Measurements from ENCODE around the gene IL13. TPM values are rescaled to one million over a fixed set of nuclear protein-coding genes. Genes with fewer than 3 reads are reported as not detected.

Gene IL13
- total and polyA plus RNA-seq, 2 donors (not counting 3 experiments of a cell fraction or from before 2014, with no cell fraction given) = 0.06 TPM; not detected in 1

- Histone ChIP-seq H3K4me2 (ENCODE audit: insufficient read depth, low read length) (no peak overlapping the region), H3K27ac (ENCODE audit: insufficient read depth, low read depth, low read length) (no peak overlapping the region), H4K20me1 (replicated peaks; ENCODE audit: control insufficient read depth, extremely low read depth, insufficient read depth, low read length) (no peaks in the 10 kb centered on the region), H3K79me2 (ENCODE audit: control insufficient read depth, insufficient read depth, low read length) (no peaks in the 10 kb centered on the region), H3K36me3 (ENCODE audit: control insufficient read depth in 2 of 2, extremely low read depth in 1 of 2, insufficient read depth in 2 of 2, low read length in 2 of 2) (no peaks in the 10 kb centered on the region), H3K9me1 (replicated peaks; ENCODE audit: control insufficient read depth, extremely low read depth, insufficient read depth, low read length) (no peaks in the 10 kb centered on the region), H3K4me3 (replicated peaks in 1 of 3; ENCODE audit: insufficient read depth in 1 of 3, low read depth in 1 of 3, low read length in 3 of 3) (no peak overlapping the region), H3K9ac (replicated peaks; ENCODE audit: extremely low read depth, insufficient read depth, low read length) (no peak overlapping the region), H3K4me1 (ENCODE audit: control insufficient read depth, extremely low read depth, insufficient read depth, low read length) (peaks cover 7% of the 10 kb centered on the region), H3K9me3 (replicated peaks; ENCODE audit: control insufficient read depth, insufficient read depth, low read length) (no peaks in the 10 kb centered on the region), H2AFZ (ENCODE audit: low read depth, low read length) (peak overlapping the region; percentile 54), H3K27me3 (ENCODE audit: control insufficient read depth in 2 of 2, insufficient read depth in 2 of 2, low read length in 2 of 2) (no peaks in the 10 kb centered on the region)
- dilution Hi-C loops (cut with MboI; ENCODE audit: extremely low pct_ligation_motif_present, low sequenced_read_pairs) (no loop called here), intact Hi-C loops (cut with micrococcal nuclease) (no loop called here)
- ChIA-PET POLR2A (no interaction called here), CTCF (interaction anchor here (0.6 kb wide), 1 partner anchor 333 kb away, joined by 3 read pairs; no protein-coding TSS in a partner anchor)
- DNase-seq (ENCODE audit: low read depth, low spot score) (no peak), FAIRE-seq (no peak)
- no peak for TF ChIP-seq MYC (IDR thresholded peaks at IDR 0.05; ENCODE audit: low read depth, low read length)
- TF ChIP-seq EZH2 (IDR thresholded peaks at IDR 0.05; ENCODE audit: borderline replicate concordance, low read depth, low read length, severe bottlenecking) = no peak
- TF ChIP-seq MAX (IDR thresholded peaks at IDR 0.05; ENCODE audit: insufficient read depth, insufficient read length) = no peak
- no peak for TF ChIP-seq JUN (IDR thresholded peaks at IDR 0.05; ENCODE audit: borderline replicate concordance, insufficient read depth, insufficient read length, low read depth)
- no peak for TF ChIP-seq GATA2 (IDR thresholded peaks at IDR 0.05; ENCODE audit: insufficient read depth, insufficient read length, low read depth, low read length)
- TF ChIP-seq FOS (IDR thresholded peaks at IDR 0.05; ENCODE audit: borderline replicate concordance, insufficient read depth, low read length) = no peak
- no peak for TF ChIP-seq POLR2AphosphoS5 (IDR thresholded peaks at IDR 0.05; ENCODE audit: insufficient read depth, low read depth, low read length)
- no peak for TF ChIP-seq CTCF (IDR thresholded peaks at IDR 0.05; ENCODE audit: extremely low read depth in 1 of 2, insufficient read depth in 1 of 2, low read depth in 1 of 2, low read length in 2 of 2)
- TF ChIP-seq POLR2A (IDR thresholded peaks at IDR 0.05; ENCODE audit: low read depth, low read length) = no peak
- no TSS peak for BruUV-seq (replicated peaks)
These were observed 21.9 kb downstream of the IL13 start for GRCh38 chr5:132679717-132680380.
